ENCODE measurements around the gene GPATCH8. TPM values are rescaled to one million over a fixed set of nuclear protein-coding genes. Genes with fewer than 3 reads are reported as not detected.
"Not testable (repeated sequence)": the region's sequence is repeated elsewhere in the genome, so short reads cannot be mapped to it uniquely, and the experiment has no call there.

GPATCH8 gene
- polyA plus RNA-seq, 10 donors, result 21.1 to 36.9 (median 27.0) TPM

GRCh38 chr17:44376779-44377178, 126.4 kb downstream of the GPATCH8 start:
- no peak for DNase-seq

- DNase-seq, result peak in 2 of 3 donors; percentile 38 to 61
Measured at GRCh38 chr17:44376124-44376523, 127.1 kb downstream of the GPATCH8 start.

GRCh38 chr17:44375196-44376017, 127.8 kb downstream of the GPATCH8 start:
- DNase-seq, result no peak

- DNase-seq, result no peak
Measured at GRCh38 chr17:44374306-44375195, 128.7 kb downstream of the GPATCH8 start.

- DNase-seq, result no peak
Measured at GRCh38 chr17:44372036-44372435, 131.2 kb downstream of the GPATCH8 start.

DNA sequence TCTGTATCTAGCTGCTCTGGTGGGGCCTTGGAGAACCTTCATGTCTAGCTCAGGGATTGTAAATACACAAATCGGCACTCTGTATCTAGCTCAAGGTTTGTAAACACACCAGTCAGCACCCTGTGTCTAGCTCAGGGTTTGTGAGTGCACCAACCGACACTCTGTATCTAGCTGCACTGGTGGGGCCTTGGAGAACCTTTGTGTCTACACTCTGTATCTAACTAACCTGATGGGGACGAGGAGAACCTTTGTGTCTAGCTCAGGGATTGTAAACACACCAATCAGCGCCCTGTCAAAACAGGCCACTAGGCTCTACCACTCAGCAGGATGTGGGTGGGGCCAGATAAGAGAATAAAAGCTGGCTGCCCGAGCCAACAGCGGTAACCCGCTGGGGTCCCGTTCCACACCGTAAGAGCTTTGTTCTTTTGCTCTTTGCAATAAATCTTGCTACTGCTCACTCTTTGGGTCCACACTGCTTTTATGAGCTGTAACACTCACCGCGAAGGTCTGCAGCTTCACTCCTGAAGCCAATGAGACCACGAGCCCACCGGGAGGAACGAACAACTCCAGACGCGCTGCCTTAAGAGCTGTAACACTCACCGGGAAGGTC, 133.7 kb downstream of the GPATCH8 start:
- not testable (repeated sequence) for DNase-seq

DNA sequence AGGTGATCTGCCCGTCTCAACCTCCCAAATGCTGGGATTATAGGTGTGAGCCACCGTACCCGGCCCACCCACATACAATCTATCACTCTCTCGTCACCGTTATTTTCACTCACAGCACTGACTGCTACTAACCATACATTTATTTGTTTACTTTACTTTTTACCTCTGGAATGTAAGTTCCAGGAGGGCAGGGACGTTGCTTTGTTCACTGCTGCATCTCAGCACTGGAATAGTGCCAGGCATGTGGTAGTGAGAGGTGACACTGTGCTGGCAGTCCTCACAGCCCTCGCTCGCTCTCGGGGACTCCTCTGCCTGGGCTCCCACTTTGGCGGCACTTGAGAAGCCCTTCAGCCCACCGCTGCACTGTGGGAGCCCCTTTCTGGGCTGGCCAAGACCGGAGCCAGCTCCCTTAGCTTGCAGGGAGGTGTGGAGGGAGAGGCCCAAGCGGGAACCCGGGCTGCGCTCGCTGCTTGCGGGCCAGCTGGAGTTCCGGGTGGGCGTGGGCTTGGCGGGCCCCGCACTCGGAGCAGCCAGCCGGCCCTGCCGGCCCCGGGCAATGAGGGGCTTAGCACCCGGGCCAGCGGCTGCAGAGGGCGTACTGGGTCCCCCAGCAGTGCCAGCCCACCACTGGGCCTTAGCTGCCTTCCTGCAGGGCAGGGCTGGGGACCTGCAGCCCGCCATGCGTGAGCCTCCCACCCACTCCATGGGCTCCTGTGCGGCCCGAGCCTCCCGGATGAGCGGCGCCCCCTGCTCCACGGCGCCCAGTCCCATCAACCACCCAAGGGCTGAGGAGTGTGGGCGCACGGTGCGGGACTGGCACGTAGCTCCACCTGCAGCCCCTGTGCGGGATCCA, 134.6 kb downstream of the GPATCH8 start:
- not testable (repeated sequence) for DNase-seq

GRCh38 chr17:44367231-44367979, 135.8 kb downstream of the GPATCH8 start:
- no peak for DNase-seq

DNA sequence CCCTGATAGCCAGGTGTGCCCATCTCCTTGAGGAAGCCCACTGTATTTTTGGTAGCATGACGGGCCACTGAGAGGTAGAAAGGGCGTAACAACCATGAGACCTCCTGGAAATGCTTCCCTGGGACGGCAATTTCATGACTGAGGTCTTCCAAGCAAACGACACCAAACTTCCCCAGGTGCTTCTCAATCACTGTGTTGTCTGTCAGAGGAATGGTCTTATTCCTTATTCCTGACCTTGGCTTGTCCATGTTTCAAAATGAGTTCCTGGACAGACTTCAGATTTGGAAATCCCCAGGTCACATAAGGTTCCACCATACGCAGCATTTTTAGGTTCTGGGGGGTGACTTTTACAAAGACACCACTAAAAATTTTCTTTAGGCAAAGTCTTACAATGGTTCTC, 138.2 kb downstream of the GPATCH8 start:
- DNase-seq, result not testable (repeated sequence)

- peak in 2 of 3 donors; percentile 83 to 86 for DNase-seq
Measured at GRCh38 chr17:44363613-44364159, 139.5 kb downstream of the GPATCH8 start, which contains the start of gene FAM171A2. TSS of gene FAM171A2 (minus strand) at chr17:44363853. CDS start at chr17:44363714, 139 bp downstream.

- peak in 1 of 3 donors; percentile 70 for DNase-seq
Measured at GRCh38 chr17:44362949-44363612, 140.1 kb downstream of the GPATCH8 start.

GRCh38 chr17:44362459-44362948, 140.7 kb downstream of the GPATCH8 start:
- peak in 1 of 3 donors; percentile 41 for DNase-seq

DNA sequence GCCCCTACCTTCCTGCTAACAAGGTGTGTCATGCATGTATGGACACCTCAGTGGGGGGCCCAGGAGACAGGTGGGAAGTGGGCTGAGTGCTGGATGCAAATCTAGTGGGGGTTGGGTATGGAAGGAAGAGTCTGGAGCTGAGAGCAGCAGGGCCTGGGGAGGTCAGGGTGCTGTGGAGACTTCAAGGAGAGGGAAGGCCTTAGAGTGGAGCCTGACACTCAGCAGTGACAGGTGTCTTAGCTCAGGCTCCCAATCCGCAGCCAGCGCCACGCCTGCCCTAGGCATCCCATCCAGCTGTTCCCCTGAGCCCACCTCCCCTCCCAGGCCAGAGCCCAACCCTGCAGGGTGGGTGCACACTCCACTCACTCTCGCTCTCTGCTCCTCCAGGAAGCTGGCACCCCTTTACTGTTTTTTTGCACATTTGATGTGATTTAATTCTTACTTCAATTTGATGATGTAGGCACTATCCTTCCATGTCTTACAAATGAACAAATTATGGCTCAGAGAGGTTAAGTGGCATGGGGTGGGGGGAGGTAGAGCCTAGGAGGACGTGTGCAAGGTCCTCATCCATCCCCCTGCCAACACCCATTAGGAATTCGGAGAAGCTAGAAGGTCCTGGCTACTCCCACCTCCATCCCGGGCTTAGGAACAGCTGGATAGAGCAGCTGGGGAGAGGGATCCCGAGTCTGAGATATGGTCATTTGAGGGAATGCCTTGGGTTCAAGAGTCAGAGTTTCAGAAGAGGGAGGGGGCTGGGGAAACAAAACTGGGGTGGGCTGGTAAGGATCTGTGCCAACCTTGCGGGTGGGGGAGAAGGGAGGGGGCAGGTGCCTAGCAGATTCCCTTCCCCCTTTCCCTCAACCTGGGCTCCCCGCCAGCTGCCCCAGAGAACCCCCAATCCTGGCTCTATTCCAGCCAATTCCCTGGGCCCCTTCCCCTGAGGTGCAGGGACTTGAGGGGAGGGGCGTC, 141.6 kb downstream of the GPATCH8 start:
- DNase-seq, result peak in 1 of 3 donors; percentile 50

DNA sequence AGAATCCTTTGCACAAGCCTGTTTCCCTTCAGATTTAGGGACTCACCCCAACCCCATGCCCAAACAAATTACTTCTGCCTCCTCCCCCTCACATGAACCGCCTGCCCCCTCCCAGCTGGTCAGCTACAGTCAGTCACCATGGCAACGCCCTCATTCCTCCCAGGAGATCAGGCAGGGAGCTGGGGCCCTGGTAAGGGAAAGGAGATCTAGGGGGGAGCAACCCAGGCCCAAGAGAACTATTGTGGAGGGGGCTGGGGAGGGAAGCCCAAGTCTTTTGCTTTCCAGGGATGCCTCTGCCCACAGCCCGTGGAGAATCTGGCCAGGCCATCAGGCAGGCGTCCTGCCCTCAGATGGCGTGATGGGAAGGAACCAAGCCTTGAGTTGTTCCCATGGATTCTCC, 142.4 kb downstream of the GPATCH8 start:
- DNase-seq, result peak in 1 of 3 donors; percentile 68

- DNase-seq, result no peak
Measured at GRCh38 chr17:44360144-44360533, 143.1 kb downstream of the GPATCH8 start.

- DNase-seq, result no peak
Measured at GRCh38 chr17:44359458-44360143, 143.6 kb downstream of the GPATCH8 start.

DNA sequence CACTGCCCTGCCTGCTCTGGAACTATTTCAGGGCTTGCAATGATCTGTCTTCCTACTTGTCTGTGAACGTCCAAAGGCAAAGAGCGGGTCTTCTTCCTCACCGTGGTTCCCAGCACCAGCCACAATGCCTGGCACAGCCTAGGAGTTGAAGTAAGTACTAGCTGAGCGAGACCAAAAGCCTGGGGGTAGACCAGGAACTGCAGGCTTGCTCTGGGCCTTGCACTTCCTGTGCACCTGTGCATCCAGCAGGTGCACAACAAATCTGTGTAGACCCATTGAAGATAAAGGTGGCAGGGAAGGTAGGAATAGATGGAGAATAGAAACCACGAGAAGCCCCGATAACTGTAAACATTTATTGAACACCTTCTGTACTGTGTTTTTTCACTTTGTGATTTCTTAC, 144.2 kb downstream of the GPATCH8 start:
- no peak for DNase-seq

Measured in muscle of back (tissue), 11 donors.